ENCODE results near the gene FBLIM1. TPM values are rescaled to one million over a fixed set of nuclear protein-coding genes. Genes with fewer than 3 reads are reported as not detected.

FBLIM1 gene
- total and polyA plus RNA-seq, 2 experiments from 2014 or later, result 117 to 120 TPM

DNA sequence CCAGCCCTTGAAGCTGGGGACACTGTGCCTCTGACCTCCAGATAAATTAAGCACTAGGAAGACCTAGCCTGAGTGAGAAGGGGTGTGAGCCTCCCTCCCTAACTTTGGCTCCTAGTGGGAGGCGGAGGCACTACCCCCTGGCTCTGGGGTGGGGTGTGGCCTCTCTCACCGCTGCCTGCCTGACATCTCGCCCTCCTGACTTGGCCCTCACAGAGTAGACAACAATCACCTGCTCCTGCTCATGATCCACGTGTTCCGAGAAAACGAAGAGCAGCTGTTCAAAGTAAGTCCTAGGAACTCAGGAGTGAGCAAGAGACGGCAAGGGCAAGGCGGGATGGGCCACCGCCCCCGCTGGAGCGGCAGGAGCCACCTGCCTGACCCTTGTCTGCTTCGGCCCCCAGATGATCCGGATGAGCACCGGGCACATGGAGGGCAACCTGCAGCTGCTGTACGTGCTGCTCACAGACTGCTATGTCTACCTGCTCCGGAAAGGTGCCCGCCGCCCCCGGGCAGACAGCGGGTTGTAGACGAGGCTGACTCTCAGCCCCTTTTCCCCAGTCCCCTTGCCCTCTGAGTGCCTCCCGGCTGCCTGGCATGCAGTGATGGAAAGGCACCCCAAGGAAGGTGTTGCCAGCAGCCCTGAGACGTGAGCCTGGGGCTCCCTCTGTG lies 30.6 kb upstream of the FBLIM1 start:
- H3K9me3 ChIP-seq (ENCODE audit: low read depth), result no peaks in the 10 kb centered on the region
- no peak overlapping the region for H3K4me3 ChIP-seq
- no peak overlapping the region for H3K4me2 ChIP-seq
- no peak for TF ChIP-seq CTCF (IDR thresholded peaks at IDR 0.05; ENCODE audit: poor library complexity)
- no peaks in the 10 kb centered on the region for H3K27me3 ChIP-seq
- no peaks in the 10 kb centered on the region for H3K36me3 ChIP-seq (replicated peaks; ENCODE audit: insufficient read depth, low read depth)
- H3K27ac ChIP-seq, result no peak overlapping the region
- H3K4me1 ChIP-seq (ENCODE audit: insufficient read depth), result no peaks in the 10 kb centered on the region
- WGBS (ENCODE audit: low lambda C conversion rate, missing lambda C conversion rate), result 94% methylated on average over 23 of the region's 23 CpGs
- no peak overlapping the region for H2AFZ ChIP-seq
- no peaks in the 10 kb centered on the region for H3K79me2 ChIP-seq
- H4K20me1 ChIP-seq (ENCODE audit: insufficient read depth, poor library complexity, severe bottlenecking), result no peaks in the 10 kb centered on the region
- DNase-seq (ENCODE audit: low spot score), result no peak
- H3K9me2 ChIP-seq (replicated peaks; ENCODE audit: insufficient read depth), result no peaks in the 10 kb centered on the region

DNA sequence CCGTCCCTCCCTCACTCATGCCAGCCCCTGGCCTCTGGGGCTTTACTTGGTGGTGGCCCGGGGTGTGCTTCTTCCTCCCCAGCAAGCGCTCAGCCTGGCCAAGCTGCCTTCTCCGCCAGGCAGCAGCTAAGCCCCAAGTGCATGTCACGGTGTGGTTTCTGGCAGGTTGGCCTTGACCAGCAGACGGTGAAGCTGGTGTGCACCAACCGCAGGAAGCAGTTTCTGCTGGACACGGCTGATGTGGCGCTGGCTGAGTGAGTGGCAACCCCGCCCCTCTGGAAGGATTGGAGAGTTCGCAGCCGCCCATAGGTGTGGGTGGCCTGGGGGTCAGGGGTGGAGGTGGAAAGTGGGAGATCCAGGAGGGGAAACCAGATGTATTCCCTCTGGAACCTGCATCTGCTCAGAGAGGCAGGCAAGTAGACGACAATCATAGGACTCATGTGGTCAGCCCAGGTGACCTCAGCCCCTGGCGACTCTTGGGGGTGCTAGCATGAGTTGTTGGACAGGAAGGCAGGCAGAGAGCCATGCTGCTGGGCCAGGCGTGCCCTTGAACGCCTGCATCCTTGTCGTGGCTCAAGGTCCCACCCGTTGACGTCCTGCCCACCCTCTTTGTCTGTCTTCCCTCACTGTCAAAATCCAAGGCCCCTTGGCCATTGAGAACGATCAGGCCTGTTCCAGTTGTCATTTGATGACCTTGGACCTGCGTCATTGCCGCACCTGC lies 29.5 kb upstream of the FBLIM1 start:
- Histone ChIP-seq H3K36me3 (replicated peaks; ENCODE audit: insufficient read depth, low read depth) (no peaks in the 10 kb centered on the region), H3K79me2 (no peaks in the 10 kb centered on the region), H3K4me2 (no peak overlapping the region), H3K27ac (no peak overlapping the region), H2AFZ (no peak overlapping the region), H3K4me1 (ENCODE audit: insufficient read depth) (no peaks in the 10 kb centered on the region), H3K9me2 (replicated peaks; ENCODE audit: insufficient read depth) (no peaks in the 10 kb centered on the region), H3K4me3 (no peak overlapping the region), H3K9me3 (ENCODE audit: low read depth) (no peaks in the 10 kb centered on the region), H4K20me1 (ENCODE audit: insufficient read depth, poor library complexity, severe bottlenecking) (no peaks in the 10 kb centered on the region), H3K27me3 (no peaks in the 10 kb centered on the region)
- TF ChIP-seq CTCF (IDR thresholded peaks at IDR 0.05; ENCODE audit: poor library complexity) (no peak), EZH2phosphoT487 (IDR thresholded peaks at IDR 0.05; ENCODE audit: low read depth, severe bottlenecking, unreplicated experiment) (no peak), EZH2 (IDR thresholded peaks at IDR 0.05; ENCODE audit: borderline replicate concordance) (no peak)
- DNase-seq (ENCODE audit: low spot score), result no peak
- 98% methylated on average over 22 of the region's 22 CpGs for WGBS (ENCODE audit: low lambda C conversion rate, missing lambda C conversion rate)

GRCh38 chr1:15730423-15730822 lies 28.2 kb upstream of the FBLIM1 start:
- H4K20me1 ChIP-seq (ENCODE audit: insufficient read depth, poor library complexity, severe bottlenecking), result no peaks in the 10 kb centered on the region
- H3K9me3 ChIP-seq (ENCODE audit: low read depth), result no peaks in the 10 kb centered on the region
- no peaks in the 10 kb centered on the region for H3K79me2 ChIP-seq
- TF ChIP-seq CTCF (IDR thresholded peaks at IDR 0.05; ENCODE audit: poor library complexity) (no peak), EZH2 (IDR thresholded peaks at IDR 0.05; ENCODE audit: borderline replicate concordance) (no peak), EZH2phosphoT487 (IDR thresholded peaks at IDR 0.05; ENCODE audit: low read depth, severe bottlenecking, unreplicated experiment) (no peak)
- H3K4me2 ChIP-seq, result no peak overlapping the region
- no peaks in the 10 kb centered on the region for H3K36me3 ChIP-seq (replicated peaks; ENCODE audit: insufficient read depth, low read depth)
- H3K9me2 ChIP-seq (replicated peaks; ENCODE audit: insufficient read depth), result no peaks in the 10 kb centered on the region
- DNase-seq (ENCODE audit: low spot score), result no peak
- no peak overlapping the region for H3K4me3 ChIP-seq
- no peaks in the 10 kb centered on the region for H3K27me3 ChIP-seq
- WGBS (ENCODE audit: low lambda C conversion rate, missing lambda C conversion rate), result 97% methylated on average over 14 of the region's 16 CpGs
- H3K4me1 ChIP-seq (ENCODE audit: insufficient read depth), result no peaks in the 10 kb centered on the region
- no peak overlapping the region for H3K27ac ChIP-seq
- no peak overlapping the region for H2AFZ ChIP-seq
